Amniotic stem cell (primary cell): ENCODE measurements around the gene RPS17.

Experiments used
- DNase-seq: peaks from one replicate; lab custom pipeline; 2025; lab: John Stamatoyannopoulos, UW

RPS17 gene

GRCh38 chr15:82540055-82540983 is at the start of gene RPS17:
Gene RPS17, minus strand, starts transcription at chr15:82540457. Its CDS starts 29 bp downstream, at chr15:82540428.
- DNase-seq, result no peak

- DNase-seq, result no peak
These were observed 47.5 kb upstream of the RPS17 start for GRCh38 chr15:82587805-82588204.

GRCh38 chr15:82585072-82585471 is 44.8 kb upstream of the RPS17 start:
- DNase-seq, result no peak

GRCh38 chr15:82580713-82581112 is 40.5 kb upstream of the RPS17 start:
- DNase-seq, result no peak

- DNase-seq, result no peak
These were observed 35.1 kb upstream of the RPS17 start for GRCh38 chr15:82575335-82575734.

- DNase-seq, result no peak
These were observed 32.7 kb upstream of the RPS17 start for GRCh38 chr15:82572986-82573385.

GRCh38 chr15:82572311-82572710 is 32.1 kb upstream of the RPS17 start:
- no peak for DNase-seq

- DNase-seq, result no peak
These were observed 31.5 kb upstream of the RPS17 start for GRCh38 chr15:82571722-82572222.

- no peak for DNase-seq
These were observed 30.7 kb upstream of the RPS17 start for GRCh38 chr15:82570721-82571508.

- no peak for DNase-seq
These were observed 29.6 kb upstream of the RPS17 start for GRCh38 chr15:82569834-82570233.

- no peak for DNase-seq
These were observed 28.7 kb upstream of the RPS17 start for GRCh38 chr15:82568986-82569385.

- no peak for DNase-seq
These were observed 27.4 kb upstream of the RPS17 start for GRCh38 chr15:82567661-82568060.

- no peak for DNase-seq
These were observed 26.4 kb upstream of the RPS17 start for GRCh38 chr15:82566690-82567089.

GRCh38 chr15:82558502-82558901 is 18.2 kb upstream of the RPS17 start:
- no peak for DNase-seq

- no peak for DNase-seq
These were observed 16.2 kb upstream of the RPS17 start for GRCh38 chr15:82556315-82557035.

- DNase-seq, result no peak
These were observed 14.6 kb upstream of the RPS17 start for GRCh38 chr15:82554849-82555248.

- no peak for DNase-seq
These were observed 14.1 kb upstream of the RPS17 start for GRCh38 chr15:82554351-82554750.

- DNase-seq, result no peak
These were observed 13.6 kb upstream of the RPS17 start for GRCh38 chr15:82553846-82554245.

GRCh38 chr15:82552861-82553260 is 12.6 kb upstream of the RPS17 start:
- no peak for DNase-seq

- no peak for DNase-seq
These were observed 11.5 kb upstream of the RPS17 start for GRCh38 chr15:82551646-82552247.

GRCh38 chr15:82549199-82549665 is 9.0 kb upstream of the RPS17 start:
- no peak for DNase-seq

- DNase-seq, result no peak
These were observed 8.4 kb upstream of the RPS17 start for GRCh38 chr15:82548700-82549099.
